HG02938 (cell line): ENCODE data around the gene CASZ1.

ENCODE experiments used
- ATAC-seq: cut with Tn5 transposase; IDR thresholded peaks from one replicate; pipeline ENCODE4 v1.9.1; 2021; ENCODE audit warnings: mild to moderate bottlenecking, moderate library complexity; ENCODE audit not compliant: unreplicated experiment

The CASZ1 gene

DNA sequence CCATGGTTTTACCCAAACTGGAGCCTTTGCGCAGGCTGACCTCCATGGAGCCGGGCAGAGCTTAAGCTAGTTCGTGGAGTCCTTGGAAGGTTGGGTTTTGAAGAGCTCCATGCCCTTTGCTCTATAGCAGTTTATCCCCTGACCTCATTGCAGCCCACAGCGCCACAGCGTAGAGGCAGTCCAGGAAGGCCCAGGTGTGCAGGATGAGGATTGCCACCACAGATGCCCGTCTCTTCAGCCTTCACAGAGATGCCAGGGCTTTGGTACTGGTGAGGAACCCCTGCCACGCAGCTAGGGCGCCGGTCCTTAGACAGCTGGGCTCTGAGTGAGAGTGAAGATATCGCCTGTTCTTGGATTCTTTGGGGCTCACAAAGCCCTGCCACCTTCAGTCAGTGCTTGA, 183.1 kb downstream of the CASZ1 start:
- no peak for ATAC-seq

DNA sequence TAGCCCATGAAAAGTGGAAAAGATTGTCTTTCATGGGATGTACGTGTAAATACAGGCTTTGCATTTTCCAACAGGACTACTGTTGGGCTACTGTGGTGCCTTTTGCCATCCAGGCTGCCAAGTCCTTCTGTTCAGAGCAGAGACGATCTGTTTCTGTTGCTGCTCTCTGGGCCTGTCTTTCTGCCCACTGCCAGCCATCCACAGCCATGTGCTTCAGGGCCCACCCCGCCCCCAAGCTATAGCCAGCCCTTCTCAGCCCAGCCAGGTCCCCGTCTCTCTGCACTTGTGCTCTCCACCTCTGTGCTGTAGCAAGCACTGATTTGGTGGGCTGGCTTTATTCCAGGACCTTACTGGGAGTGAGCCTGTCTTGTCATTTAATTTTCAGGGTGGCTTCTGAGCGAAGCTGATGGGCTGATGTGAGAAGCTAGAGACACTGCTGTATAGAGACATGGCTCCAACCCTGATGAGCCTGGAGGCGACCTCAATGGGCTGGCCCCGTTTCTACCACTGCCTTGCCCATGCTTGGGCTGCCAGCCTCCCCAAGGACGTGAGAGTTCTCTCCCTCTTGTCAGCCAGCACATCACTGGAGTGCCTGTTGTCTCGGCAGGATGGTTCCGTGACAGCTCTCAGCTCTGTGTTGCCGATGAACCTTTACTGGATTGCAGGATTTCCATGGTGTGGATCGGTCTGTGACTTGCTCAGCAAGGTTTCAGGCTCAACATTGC, 183.8 kb downstream of the CASZ1 start:
- ATAC-seq: no peak

DNA sequence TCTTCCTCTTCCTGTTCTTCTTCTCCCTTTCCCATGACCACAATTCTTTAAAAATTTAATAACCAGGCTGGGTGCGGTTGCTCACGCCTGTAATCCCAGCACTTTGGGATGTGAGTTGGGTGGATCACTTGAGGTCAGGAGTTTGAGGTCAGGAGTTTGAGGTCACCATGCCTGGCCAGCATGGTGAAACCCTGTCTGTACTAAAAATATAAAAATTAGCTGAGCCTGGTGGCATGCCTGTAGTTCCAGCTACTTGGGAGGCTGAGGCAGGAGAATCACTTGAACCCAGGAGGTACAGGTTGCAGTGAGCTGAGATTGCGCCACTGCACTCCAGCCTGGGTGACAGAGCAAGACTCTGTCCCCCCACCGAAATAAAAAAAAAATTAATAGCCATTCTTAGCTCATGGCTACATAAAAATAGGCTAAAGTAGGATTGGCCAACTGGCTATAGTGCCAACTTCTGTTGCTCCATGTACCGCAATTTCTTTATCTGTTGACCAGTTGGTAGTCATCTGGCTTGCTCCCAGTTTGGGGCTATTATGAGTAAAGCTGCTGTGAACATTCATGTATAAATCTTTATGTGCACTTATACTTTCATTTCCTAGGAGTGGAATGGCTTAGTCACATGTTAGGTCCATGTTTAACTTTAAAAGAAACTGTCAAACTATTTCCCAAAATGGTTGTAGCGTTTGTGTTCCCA, 185.4 kb downstream of the CASZ1 start:
- ATAC-seq: no peak

DNA sequence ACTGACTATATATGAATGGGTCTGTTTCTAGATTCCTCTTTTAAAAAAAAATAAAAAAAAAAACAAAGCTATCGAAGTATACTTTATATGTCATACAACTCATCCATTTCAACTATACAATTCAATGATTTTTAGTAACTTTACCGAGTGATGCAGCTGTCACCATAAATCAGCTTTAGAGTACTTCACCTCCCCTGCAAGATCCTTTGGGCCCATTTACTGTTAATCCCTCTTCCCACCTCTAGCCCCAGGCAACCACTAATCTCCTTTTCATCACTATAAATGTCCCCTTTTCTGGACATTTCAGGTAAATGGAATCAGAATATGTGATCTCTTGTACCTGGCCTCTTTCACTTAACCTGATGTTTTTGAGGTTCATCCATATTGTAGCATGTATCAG, 187.8 kb downstream of the CASZ1 start:
- no peak for ATAC-seq

DNA sequence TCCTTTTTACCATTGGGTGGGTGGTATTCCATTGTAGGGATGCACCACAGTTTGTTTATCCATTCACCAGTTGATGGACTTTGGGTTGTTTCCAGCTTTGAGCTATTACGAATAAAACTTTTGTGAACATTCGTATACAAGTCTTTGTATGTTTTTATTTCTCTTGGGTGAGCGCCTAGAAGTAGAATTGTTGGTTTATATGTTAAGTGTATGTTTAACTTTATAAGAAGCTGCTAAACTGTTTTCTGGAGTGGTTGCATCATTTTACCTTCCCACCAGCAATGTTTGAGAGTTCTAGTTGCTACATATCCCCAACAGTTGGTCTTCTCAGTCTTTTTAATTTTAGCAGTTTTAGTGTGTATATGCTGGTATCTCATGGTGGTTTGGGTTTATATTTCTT, 189.2 kb downstream of the CASZ1 start:
- no peak for ATAC-seq

DNA sequence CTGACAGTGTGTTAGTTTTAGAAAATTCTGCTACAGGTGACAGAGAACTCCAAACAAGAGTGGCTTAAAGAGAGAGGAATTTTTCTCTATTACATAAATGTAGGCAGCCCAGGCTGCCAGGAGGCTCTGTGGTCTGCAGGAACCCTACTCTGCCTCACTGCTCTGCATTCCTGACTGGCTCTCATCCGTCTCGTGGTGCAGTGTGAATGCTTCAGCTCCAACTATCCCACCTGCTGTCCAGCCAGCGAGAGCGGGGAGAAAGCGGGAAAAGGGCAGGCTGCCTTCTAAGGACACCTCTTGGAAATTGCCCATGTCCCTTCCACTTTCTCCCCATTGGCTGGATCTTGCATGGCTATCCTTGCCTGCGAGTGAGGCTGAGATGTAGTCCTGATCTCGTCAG, 190.4 kb downstream of the CASZ1 start:
- ATAC-seq: no peak

DNA sequence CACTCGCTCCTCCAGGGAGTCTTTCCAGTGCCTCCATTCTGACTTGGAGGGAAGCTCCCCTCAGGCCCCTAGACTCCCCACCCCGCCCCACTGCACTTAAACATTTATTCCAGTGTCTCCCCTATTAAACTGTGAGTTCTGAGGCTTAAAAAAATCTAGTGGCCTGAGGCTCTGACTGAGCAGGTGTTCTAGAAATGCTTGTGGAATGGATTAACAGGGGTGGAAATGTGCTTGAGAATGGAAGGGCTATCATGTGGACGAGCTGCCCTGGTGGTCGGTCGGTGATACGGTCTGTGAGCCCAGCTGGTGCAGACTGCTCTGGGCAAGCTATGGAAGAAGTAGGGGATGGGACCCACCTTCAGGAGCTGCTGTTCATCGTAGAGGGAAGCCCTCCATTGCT, 191.5 kb downstream of the CASZ1 start:
- no peak for ATAC-seq

DNA sequence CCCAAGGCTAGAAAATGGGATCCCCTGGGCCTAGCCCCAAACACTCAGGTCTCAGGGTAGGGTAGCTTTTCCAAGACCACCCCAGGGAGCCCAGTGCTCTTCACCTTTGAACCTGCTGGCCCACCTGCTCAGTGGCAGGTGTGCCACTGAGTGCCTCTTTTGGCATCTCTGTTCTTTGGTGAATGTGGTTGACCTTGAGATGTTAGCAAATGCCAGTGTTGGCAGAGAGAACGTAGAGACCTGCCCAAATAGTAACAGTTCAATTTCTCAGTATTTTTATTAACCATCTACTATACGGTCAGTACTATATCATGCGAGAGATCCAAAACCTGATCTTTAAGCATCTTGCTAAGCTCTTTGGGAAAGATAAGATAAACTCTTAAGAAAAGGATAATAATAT, 193.5 kb downstream of the CASZ1 start:
- ATAC-seq: no peak

DNA sequence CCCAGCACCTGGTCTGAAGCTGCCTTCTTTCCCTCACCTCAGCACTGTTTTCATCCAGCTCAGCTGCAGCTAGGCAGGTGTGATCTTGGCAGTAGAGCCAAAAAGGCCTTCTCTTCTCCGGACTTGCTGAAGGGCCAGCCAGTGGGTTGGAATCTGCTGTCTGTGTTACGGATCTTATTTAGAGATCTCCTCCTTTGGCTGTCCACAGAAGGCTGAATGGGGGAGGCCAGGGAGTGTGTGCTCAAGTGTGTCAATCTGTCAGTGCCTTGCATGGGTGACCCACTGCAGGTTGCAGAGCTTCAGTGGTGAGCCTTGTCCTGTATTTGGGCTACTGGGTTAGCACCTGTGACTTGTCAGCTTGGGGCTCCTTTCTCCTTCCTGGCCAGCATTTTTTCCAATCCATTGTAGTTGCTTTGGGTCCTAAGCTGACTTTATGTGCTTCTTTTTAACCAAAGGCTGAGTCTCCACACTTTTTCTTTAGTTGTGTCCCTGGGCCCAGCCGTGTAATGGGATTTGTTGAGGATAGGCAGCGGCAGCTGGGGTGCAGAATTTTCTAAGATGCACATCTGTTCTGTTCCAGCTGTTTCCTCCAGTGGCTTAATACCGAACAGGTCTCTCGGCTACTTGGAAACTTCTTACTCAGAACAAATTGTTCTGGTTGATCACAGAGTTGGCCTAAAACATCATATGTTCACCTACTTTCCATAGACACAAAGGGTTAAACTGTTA, 194.9 kb downstream of the CASZ1 start:
- ATAC-seq: no peak

DNA sequence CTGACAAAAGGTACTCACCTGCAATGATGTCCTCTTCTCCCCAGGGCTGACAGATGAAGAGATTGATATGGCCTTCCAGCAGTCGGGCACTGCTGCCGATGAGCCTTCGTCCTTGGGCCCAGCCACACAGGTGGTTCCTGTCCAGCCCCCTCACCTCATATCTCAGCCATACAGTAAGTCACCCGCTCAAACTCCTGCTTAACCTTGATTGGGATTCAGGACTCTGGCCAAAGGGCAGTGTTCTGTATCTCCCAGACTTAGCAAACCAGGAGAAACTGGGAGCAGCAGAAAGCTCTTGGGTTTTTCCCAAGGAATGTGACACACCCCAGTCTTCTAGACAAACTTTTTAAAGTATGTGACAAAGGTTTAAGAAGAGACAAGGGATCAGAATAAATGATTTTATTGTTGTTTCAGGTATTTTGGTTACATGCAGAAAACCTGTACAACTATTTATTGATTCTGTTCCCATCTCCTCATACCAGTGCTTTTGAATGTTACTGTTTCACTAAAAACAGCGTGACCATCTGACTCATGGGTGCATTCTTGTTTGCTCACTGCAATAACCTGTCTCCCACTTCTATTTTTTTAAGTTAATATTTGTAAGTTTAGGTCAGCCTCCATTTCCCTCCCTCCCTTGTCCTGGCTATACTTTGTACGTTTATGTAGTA, 197.1 kb downstream of the CASZ1 start:
- ATAC-seq: no peak

DNA sequence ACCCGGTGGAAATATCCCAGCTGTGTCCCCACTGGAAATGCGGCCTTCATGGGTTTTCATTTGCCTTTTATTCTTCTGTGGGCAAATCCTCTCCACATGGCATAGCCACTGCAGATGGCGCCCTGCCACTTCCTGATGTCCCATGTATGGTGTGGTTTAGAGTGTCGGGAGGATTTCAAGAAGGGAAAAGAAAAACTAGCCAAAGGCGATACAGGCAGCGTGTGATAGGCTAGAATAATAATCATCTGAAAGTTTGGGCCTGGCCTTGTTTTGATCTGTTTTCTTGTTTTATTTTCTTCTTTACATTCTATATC, 198.1 kb downstream of the CASZ1 start:
- no peak for ATAC-seq

DNA sequence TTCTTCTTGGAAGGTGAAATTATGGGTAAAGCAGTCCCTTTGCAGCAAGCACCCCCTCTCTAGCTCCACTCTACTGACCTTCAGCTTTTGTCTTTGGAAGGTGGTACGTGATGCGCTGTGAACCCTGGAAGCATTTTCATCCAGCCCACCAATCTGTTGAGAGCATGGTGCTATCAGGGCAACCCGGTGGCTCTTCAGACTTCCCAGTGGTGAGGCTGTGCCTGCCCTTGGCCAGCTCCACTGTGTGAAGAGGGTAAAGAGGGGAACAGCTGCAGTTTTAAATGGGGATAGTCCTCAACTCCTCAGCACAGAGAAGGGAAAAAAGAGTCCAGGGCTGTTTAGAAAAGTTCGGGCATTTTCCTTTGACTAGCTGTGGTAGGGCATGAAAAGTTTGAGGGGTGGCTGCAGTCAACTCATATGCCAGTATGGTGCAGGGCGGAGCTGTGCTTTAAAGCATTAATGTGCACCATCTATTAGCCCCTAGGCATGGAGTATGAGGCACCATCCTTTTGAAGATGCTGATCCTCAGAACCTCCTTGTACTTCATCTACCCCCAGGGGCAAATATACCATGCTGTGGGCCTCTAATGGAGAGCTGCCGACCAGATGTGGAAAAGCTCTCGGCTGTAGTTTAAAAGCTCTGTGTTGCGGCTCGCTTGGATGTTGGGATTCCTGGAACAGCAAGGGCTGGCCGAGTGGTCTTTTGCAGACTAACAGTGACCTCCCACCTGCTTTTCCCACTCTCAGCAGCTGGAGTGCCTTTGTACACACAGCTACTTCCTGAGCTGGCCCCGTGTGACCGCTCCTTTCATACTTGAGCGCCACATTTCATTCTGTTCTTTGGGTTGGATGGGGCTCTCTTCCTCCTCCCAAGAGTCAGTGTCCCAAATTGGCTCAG, 198.7 kb downstream of the CASZ1 start:
- no peak for ATAC-seq

DNA sequence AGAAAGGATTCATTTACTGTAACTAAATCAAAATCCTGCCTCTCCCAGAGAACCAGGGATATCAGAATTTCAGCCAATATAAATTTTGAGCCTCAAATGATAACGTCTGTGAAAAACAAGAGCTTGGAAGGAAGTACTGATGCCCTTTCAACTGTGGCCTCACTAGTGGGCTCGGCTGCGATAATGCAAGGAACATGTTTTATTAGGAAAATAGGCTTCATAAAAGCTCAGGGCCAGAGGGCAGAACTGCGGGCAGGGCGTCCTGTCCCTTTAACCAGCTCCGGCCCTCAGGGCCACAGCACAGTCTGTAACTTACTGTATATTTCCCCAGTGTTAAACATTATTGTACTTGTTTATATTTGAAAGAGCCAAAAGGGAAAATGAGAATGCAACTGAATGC, 199.7 kb downstream of the CASZ1 start:
- no peak for ATAC-seq

DNA sequence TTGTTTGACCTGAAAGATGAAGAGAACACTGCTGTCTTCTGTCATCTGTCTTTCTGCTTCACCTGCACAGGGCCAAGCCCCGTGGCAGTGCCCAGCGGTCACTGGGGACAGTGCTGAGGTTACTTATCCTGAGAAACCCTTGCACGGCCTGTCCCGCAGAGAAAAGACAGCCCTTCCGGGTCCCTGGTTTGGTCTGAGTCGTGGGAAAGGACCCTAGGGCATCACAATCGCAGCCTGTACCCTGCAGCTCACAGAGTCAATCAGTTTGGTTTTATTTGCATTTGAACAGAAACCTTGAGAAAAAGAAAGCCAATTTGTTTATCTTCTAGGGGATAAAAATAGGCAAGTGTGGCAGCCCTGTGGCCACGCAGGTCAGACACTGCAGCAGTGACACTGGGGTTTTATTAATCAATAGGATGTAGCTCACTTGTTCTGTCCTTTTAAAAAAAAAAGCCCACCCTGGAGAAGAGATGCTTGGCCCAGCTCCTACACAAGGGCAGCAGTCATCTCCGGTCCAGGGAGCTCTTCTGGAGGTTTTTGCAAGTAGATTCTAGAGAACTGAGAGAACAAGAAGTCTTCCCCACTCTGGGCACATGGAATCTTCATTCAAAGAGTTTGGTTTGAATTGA, 201.7 kb downstream of the CASZ1 start:
- ATAC-seq: no peak

DNA sequence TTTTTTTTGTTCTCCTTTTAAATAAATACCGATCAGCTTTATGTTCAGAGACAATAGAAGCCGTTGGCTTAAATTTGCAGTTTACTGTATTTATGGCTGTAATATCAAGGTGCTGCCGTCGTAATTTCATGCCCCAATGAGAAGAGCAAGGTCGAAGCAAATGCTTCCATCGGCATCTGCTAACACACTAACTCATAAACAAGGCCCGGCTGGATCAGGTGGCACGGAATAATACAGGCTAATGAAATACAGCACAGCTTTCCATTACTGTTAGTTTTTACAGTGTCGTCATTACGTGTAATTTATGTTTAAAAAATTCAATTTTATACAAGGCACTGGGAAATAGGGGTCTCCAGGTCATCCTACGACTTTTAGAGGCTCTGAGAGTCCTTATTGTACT, 202.7 kb downstream of the CASZ1 start:
- ATAC-seq: no peak

DNA sequence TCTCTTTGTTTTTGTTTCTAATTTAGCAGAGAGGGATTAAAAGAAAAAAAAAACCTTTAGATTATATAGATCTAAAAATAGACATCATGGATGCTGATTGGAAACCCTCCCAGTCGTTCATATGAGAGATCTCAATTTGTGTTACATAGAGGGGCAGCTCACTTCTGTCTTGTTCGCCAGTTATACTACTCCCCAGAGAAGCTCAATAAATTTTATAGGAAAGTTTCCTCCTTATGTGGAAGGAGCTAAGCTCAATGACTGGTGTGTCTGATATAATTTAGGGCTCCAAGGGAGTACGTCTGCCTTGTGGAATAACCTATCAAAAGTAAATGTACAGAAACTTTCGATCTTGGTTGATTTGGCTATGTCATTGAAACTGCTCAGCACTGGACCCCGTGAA, 204.1 kb downstream of the CASZ1 start:
- ATAC-seq: no peak

DNA sequence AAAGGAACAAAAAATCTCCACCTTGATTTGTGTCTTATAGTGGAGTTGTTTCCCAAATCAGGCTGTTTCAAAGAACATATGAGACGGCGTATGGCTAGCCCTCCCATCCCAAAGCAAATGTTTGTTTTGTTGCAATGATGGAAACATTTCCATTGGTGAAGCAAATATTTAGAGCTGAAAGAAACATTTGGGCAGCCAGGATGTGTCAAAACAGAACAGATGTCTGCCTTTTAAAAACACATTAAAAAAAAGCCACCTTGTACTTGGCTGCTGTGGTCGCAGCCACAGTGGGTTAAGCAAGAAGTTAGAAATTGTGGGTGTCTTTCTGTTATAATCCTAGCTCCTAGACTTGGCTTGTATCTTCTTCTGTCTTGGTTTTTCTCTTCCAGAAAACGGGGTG, 205.4 kb downstream of the CASZ1 start:
- ATAC-seq: no peak

DNA sequence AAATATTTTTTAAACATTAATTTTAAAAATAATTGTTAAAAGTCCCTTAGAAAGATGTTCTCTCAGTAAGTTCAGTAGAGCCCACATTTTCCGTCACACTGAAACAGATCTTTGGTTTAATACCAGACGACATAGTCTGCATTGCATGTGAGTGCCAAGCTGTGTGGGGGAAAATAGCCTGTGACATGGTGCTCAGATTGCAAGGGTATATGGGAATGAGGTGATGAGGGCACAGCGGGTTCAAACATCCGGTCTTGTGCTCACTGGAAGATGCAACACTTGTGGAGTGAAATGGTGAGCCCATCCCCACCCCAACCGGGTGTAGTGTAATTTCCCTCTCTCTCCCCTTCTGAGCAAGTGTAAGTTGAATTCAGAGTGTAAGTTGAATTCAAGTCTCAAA, 207.4 kb downstream of the CASZ1 start:
- no peak for ATAC-seq

DNA sequence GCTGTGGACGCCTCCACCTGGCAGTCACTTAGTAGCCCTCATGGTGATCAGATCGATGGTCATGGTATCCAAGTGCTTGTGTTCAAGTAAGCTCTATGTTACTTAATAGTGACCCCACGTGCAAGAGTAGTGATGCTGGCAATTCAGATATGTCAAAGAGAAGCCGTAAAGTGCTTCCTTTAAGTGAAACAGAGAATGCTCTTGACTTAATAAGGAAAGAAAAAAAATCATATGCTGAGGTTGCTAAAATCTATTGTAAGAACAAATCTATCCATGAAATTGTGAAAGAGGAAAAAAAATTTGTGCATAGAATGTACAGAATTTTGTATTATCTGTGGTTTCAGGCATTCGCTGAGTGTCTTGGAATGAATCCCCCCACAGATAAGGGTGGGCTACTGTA, 207.8 kb downstream of the CASZ1 start:
- ATAC-seq: no peak
